Central memory CD4-positive, alpha-beta T cell (primary cell): Measurements from ENCODE around the gene OCSTAMP.

Experiments used
- DNase-seq: peaks from one replicate; pipeline ENCODE4 v3.0.0; 2022

The OCSTAMP gene

GRCh38 chr20:46552460-46553420 lies 2.3 kb upstream of the OCSTAMP start:
- DNase-seq = no peak

- no peak for DNase-seq
Measured at GRCh38 chr20:46551522-46552381, 1.3 kb upstream of the OCSTAMP start.

- no peak for DNase-seq
Measured at GRCh38 chr20:46549188-46549972, 1.1 kb downstream of the OCSTAMP start.

GRCh38 chr20:46548688-46549087 lies 1.8 kb downstream of the OCSTAMP start:
- no peak for DNase-seq

GRCh38 chr20:46547995-46548394 lies 2.5 kb downstream of the OCSTAMP start:
- no peak for DNase-seq

GRCh38 chr20:46546936-46547335 lies 3.5 kb downstream of the OCSTAMP start:
- DNase-seq = no peak

GRCh38 chr20:46546298-46546697 lies 4.2 kb downstream of the OCSTAMP start:
- DNase-seq = no peak

GRCh38 chr20:46545827-46546138 lies 4.7 kb downstream of the OCSTAMP start:
- DNase-seq = no peak

GRCh38 chr20:46545077-46545826 lies 5.2 kb downstream of the OCSTAMP start:
- DNase-seq = no peak

GRCh38 chr20:46544576-46544975 lies 5.9 kb downstream of the OCSTAMP start:
- DNase-seq = no peak

- no peak for DNase-seq
Measured at GRCh38 chr20:46543959-46544358, 6.5 kb downstream of the OCSTAMP start.

- no peak for DNase-seq
Measured at GRCh38 chr20:46543033-46543432, 7.4 kb downstream of the OCSTAMP start.

GRCh38 chr20:46541229-46541935 lies 9.1 kb downstream of the OCSTAMP start:
- DNase-seq = no peak

- no peak for DNase-seq
Measured at GRCh38 chr20:46539113-46539512, 11.3 kb downstream of the OCSTAMP start.

GRCh38 chr20:46530640-46531039 lies 19.8 kb downstream of the OCSTAMP start:
- no peak for DNase-seq

- DNase-seq = no peak
Measured at GRCh38 chr20:46523696-46524328, 26.6 kb downstream of the OCSTAMP start.

- no peak for DNase-seq
Measured at GRCh38 chr20:46523108-46523507, 27.3 kb downstream of the OCSTAMP start.

GRCh38 chr20:46520976-46521579 lies 29.4 kb downstream of the OCSTAMP start:
- no peak for DNase-seq

GRCh38 chr20:46520540-46520939 lies 29.9 kb downstream of the OCSTAMP start:
- DNase-seq = no peak

- DNase-seq = no peak
Measured at GRCh38 chr20:46519471-46520068, 30.9 kb downstream of the OCSTAMP start.
